Measurements from ENCODE around the gene ETS2. TPM values are rescaled to one million over a fixed set of nuclear protein-coding genes. Genes with fewer than 3 reads are reported as not detected.

ETS2 gene
- total and polyA plus RNA-seq, 10 of the 15 experiments (the other 5 are each of a cell fraction or from before 2014, with no cell fraction given): 0.52 to 8.6 (median 3.8) TPM

DNA sequence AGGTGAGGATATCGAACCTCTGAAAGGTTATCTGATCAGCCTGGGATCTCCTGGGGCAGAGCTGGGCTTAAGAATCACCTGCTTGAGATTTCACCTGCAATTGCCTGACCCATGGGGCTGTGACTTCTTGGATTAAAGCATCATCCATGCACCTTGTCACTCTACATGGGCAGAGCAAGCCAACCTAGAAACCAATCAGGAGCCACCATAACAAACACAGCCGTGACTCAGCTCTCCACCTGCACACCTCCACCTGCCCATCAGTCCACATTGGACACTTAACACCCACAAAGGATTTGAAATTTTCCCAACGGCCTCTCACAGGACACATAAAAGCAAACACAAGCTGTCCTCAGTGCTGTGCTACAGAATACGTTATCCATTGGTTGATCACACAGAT lies 35.1 kb upstream of the ETS2 start:
- no peak overlapping the region for H3K27ac ChIP-seq (ENCODE audit: control insufficient read depth, insufficient read depth)
- TF ChIP-seq ZNF24 (IDR thresholded peaks at IDR 0.05): no peak
- no peak for TF ChIP-seq BACH1 (IDR thresholded peaks at IDR 0.05; ENCODE audit: borderline replicate concordance)
- TF ChIP-seq, protein P1, sequence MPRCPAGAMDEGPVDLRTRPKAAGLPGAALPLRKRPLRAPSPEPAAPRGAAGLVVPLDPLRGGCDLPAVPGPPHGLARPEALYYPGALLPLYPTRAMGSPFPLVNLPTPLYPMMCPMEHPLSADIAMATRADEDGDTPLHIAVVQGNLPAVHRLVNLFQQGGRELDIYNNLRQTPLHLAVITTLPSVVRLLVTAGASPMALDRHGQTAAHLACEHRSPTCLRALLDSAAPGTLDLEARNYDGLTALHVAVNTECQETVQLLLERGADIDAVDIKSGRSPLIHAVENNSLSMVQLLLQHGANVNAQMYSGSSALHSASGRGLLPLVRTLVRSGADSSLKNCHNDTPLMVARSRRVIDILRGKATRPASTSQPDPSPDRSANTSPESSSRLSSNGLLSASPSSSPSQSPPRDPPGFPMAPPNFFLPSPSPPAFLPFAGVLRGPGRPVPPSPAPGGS (IDR thresholded peaks at IDR 0.05; ENCODE audit: borderline replicate concordance, insufficient read depth, low read depth, low read length, poor library complexity, severe bottlenecking): no peak
- H3K4me2 ChIP-seq (ENCODE audit: control insufficient read depth, insufficient read depth): no peak overlapping the region
- H3K9me3 ChIP-seq (replicated peaks; ENCODE audit: control insufficient read depth, insufficient read depth, low read length): peaks cover 10% of the 10 kb centered on the region; the same call in 2 of the 3 replicates
- intact Hi-C loops (cut with micrococcal nuclease; ENCODE audit: unreplicated experiment): no loop called here
- peaks cover 14% of the 10 kb centered on the region for H3K4me1 ChIP-seq (ENCODE audit: control insufficient read depth, insufficient read depth, low read length)
- 18% methylated on average over 4 of the region's 4 CpGs for WGBS (ENCODE audit: insufficient coverage, insufficient replicate concordance, low lambda C conversion rate, missing lambda C conversion rate)
- FAIRE-seq: no peak
- ChIA-PET RAD21 (ENCODE audit: unreplicated experiment) (no interaction called here), SMC1A (ENCODE audit: uncharacterized antibody, unreplicated experiment) (interaction anchor here (0.8 to 1.3 kb wide), 5 partner anchors 12 to 347 kb away, joined by 3 read pairs; partner anchors contain the start of gene ETS2), CTCF (interaction anchor here (0.5 to 0.8 kb wide), 2 partner anchors 12 to 657 kb away, joined by 3 read pairs; no protein-coding TSS in a partner anchor), POLR2A (no interaction called here)
- H3K4me3 ChIP-seq: no peak overlapping the region
- BruUV-seq (replicated peaks): no TSS peak
- H3K27me3 ChIP-seq (replicated peaks in 1 of 2; ENCODE audit: control insufficient read depth in 2 of 2, insufficient read depth in 2 of 2, low read length in 1 of 2): no peaks in the 10 kb centered on the region
- H3K36me3 ChIP-seq (ENCODE audit: control insufficient read depth in 2 of 2, insufficient read depth in 2 of 2, low read length in 1 of 2): no peaks in the 10 kb centered on the region
- no peaks in the 10 kb centered on the region for H4K20me1 ChIP-seq (ENCODE audit: control insufficient read depth, insufficient read depth)
- no peaks in the 10 kb centered on the region for H3K79me2 ChIP-seq (ENCODE audit: control insufficient read depth, insufficient read depth, low read length)
- no peak for DNase-seq (ENCODE audit: low read depth, low spot score)
- no peak for ATAC-seq
- H3K9ac ChIP-seq (ENCODE audit: control insufficient read depth, insufficient read depth, low read length): no peak overlapping the region
- in situ Hi-C loops (cut with MboI): no loop called here
- H2AFZ ChIP-seq (ENCODE audit: control insufficient read depth, low read depth, low read length): no peak overlapping the region

DNA sequence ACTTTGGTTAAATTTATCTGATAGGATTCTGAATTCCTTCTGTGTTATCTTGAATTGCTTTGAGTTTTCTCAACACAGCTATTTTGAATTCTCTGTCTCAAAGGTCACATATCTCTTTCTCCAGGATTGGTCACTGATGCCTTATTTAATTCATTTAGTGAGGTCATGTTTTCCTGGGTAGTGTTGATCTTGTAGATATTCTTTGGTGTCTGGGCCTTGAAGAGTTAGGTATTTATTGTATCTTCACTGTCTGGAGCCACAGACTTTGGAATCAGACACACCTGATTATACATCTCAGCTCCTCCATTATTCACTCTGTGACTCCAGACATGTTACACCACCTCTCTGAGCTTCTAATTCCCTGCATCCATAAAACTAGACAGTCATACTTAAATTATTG lies 34.2 kb upstream of the ETS2 start:
- FAIRE-seq (no peak), ATAC-seq (no peak), DNase-seq (ENCODE audit: low read depth, low spot score) (no peak)
- in situ Hi-C loops (cut with MboI) (no loop called here), intact Hi-C loops (cut with micrococcal nuclease; ENCODE audit: unreplicated experiment) (no loop called here)
- Histone ChIP-seq H3K27ac (ENCODE audit: control insufficient read depth, insufficient read depth) (no peak overlapping the region), H3K4me1 (ENCODE audit: control insufficient read depth, insufficient read depth, low read length) (peaks cover 14% of the 10 kb centered on the region), H3K79me2 (ENCODE audit: control insufficient read depth, insufficient read depth, low read length) (no peaks in the 10 kb centered on the region), H2AFZ (ENCODE audit: control insufficient read depth, low read depth, low read length) (no peak overlapping the region), H3K4me3 (no peak overlapping the region), H3K9me3 (replicated peaks; ENCODE audit: control insufficient read depth, insufficient read depth, low read length) (peaks cover 4% of the 10 kb centered on the region; the same call in 1 of the 3 replicates), H3K27me3 (replicated peaks in 1 of 2; ENCODE audit: control insufficient read depth in 2 of 2, insufficient read depth in 2 of 2, low read length in 1 of 2) (no peaks in the 10 kb centered on the region), H3K9ac (ENCODE audit: control insufficient read depth, insufficient read depth, low read length) (no peak overlapping the region), H3K4me2 (ENCODE audit: control insufficient read depth, insufficient read depth) (no peak overlapping the region), H4K20me1 (ENCODE audit: control insufficient read depth, insufficient read depth) (no peaks in the 10 kb centered on the region), H3K36me3 (ENCODE audit: control insufficient read depth in 2 of 2, insufficient read depth in 2 of 2, low read length in 1 of 2) (no peaks in the 10 kb centered on the region)
- CTCF ChIA-PET: no interaction called here
- POLR2A ChIA-PET: no interaction called here
- SMC1A ChIA-PET (ENCODE audit: uncharacterized antibody, unreplicated experiment): interaction anchor here (1.6 kb wide), 1 partner anchor 366 kb away, joined by 3 read pairs; no protein-coding TSS in a partner anchor
- TF ChIP-seq NRF1 (conservative IDR thresholded peaks at IDR 0.05; ENCODE audit: low read depth, low read length) (no peak), ZNF622 (IDR thresholded peaks at IDR 0.05) (no peak), KAT2A (conservative IDR thresholded peaks at IDR 0.05; ENCODE audit: control insufficient read depth, low read depth, low read length) (no peak), SUPT20H (IDR thresholded peaks at IDR 0.05; ENCODE audit: borderline replicate concordance, control insufficient read depth, low read depth, low read length) (no peak), PML (IDR thresholded peaks at IDR 0.05; ENCODE audit: low read length) (no peak)
- TF ChIP-seq, protein P2, sequence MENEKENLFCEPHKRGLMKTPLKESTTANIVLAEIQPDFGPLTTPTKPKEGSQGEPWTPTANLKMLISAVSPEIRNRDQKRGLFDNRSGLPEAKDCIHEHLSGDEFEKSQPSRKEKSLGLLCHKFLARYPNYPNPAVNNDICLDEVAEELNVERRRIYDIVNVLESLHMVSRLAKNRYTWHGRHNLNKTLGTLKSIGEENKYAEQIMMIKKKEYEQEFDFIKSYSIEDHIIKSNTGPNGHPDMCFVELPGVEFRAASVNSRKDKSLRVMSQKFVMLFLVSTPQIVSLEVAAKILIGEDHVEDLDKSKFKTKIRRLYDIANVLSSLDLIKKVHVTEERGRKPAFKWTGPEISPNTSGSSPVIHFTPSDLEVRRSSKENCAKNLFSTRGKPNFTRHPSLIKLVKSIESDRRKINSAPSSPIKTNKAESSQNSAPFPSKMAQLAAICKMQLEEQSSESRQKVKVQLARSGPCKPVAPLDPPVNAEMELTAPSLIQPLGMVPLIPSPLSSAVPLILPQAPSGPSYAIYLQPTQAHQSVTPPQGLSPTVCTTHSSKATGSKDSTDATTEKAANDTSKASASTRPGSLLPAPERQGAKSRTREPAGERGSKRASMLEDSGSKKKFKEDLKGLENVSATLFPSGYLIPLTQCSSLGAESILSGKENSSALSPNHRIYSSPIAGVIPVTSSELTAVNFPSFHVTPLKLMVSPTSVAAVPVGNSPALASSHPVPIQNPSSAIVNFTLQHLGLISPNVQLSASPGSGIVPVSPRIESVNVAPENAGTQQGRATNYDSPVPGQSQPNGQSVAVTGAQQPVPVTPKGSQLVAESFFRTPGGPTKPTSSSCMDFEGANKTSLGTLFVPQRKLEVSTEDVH (IDR thresholded peaks at IDR 0.05; ENCODE audit: low read depth, partially characterized antibody): no peak
- TF ChIP-seq, protein P3, sequence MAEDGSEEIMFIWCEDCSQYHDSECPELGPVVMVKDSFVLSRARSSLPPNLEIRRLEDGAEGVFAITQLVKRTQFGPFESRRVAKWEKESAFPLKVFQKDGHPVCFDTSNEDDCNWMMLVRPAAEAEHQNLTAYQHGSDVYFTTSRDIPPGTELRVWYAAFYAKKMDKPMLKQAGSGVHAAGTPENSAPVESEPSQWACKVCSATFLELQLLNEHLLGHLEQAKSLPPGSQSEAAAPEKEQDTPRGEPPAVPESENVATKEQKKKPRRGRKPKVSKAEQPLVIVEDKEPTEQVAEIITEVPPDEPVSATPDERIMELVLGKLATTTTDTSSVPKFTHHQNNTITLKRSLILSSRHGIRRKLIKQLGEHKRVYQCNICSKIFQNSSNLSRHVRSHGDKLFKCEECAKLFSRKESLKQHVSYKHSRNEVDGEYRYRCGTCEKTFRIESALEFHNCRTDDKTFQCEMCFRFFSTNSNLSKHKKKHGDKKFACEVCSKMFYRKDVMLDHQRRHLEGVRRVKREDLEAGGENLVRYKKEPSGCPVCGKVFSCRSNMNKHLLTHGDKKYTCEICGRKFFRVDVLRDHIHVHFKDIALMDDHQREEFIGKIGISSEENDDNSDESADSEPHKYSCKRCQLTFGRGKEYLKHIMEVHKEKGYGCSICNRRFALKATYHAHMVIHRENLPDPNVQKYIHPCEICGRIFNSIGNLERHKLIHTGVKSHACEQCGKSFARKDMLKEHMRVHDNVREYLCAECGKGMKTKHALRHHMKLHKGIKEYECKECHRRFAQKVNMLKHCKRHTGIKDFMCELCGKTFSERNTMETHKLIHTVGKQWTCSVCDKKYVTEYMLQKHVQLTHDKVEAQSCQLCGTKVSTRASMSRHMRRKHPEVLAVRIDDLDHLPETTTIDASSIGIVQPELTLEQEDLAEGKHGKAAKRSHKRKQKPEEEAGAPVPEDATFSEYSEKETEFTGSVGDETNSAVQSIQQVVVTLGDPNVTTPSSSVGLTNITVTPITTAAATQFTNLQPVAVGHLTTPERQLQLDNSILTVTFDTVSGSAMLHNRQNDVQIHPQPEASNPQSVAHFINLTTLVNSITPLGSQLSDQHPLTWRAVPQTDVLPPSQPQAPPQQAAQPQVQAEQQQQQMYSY (CRISPR knock-in tag; IDR thresholded peaks at IDR 0.05): no peak
- BruUV-seq (replicated peaks): no TSS peak
- RAD21 ChIA-PET (ENCODE audit: unreplicated experiment): no interaction called here
